Chondrocyte (in vitro differentiated cells): ENCODE data around the gene EIF2AK2. TPM values are rescaled to one million over a fixed set of nuclear protein-coding genes. Genes with fewer than 3 reads are reported as not detected.

Source experiments
- DNase-seq: peaks from one replicate; pipeline ENCODE4 v3.0.0; 2021; ENCODE audit warnings: mixed read lengths, low spot score
- H3K27ac Mint-ChIP-seq: one replicate; pipeline ENCODE4 v1.8.0; 2021; ENCODE audit warnings: mild to moderate bottlenecking, moderate library complexity, mixed read lengths; ENCODE audit not compliant: unreplicated experiment
- H3K27me3 Mint-ChIP-seq: 2 replicates; pipeline ENCODE4 v1.8.0; 2021; ENCODE audit warnings: low read depth, mixed read lengths
- H3K36me3 Mint-ChIP-seq: 2 replicates; pipeline ENCODE4 v1.8.0; 2021; ENCODE audit warnings: low read depth, mixed read lengths
- H3K4me1 Mint-ChIP-seq: 2 replicates; pipeline ENCODE4 v1.8.0; 2021; ENCODE audit warnings: low read depth, mild to moderate bottlenecking, mixed read lengths
- H3K4me3 Mint-ChIP-seq: one replicate; pipeline ENCODE4 v1.8.0; 2021; ENCODE audit warnings: mild to moderate bottlenecking, moderate library complexity, mixed read lengths; ENCODE audit not compliant: unreplicated experiment
- H3K9me3 Mint-ChIP-seq: 2 replicates; pipeline ENCODE4 v1.8.0; 2021; ENCODE audit warnings: low read depth, mixed read lengths
- CTCF ChIP-seq: fragments of 200-600 bp; sonication (generic); IDR thresholded peaks from 2 replicates; pipeline ENCODE4 v1.5.0; 2021; ENCODE audit warnings: antibody characterized with exemption, mild to moderate bottlenecking, moderate library complexity
- total RNA-seq: library from RNA; stranded (reverse); gene quantifications from 3 replicates; pipeline ENCODE4 v1.2.1, GENCODE V29; 2021

Gene EIF2AK2
- total RNA-seq, 1 donor from 2014 or later, result 46.4 TPM

- peak; percentile 53 for TF ChIP-seq CTCF
- Mint-ChIP-seq H3K9me3 (no peaks in the 10 kb centered on the region), H3K36me3 (peaks cover 36% of the 10 kb centered on the region), H3K27me3 (no peaks in the 10 kb centered on the region), H3K27ac (no peak overlapping the region), H3K4me3 (no peak overlapping the region), H3K4me1 (no peaks in the 10 kb centered on the region)
- no peak for DNase-seq
Observed at GRCh38 chr2:37142546-37142945, 14.2 kb downstream of the EIF2AK2 start.

DNA sequence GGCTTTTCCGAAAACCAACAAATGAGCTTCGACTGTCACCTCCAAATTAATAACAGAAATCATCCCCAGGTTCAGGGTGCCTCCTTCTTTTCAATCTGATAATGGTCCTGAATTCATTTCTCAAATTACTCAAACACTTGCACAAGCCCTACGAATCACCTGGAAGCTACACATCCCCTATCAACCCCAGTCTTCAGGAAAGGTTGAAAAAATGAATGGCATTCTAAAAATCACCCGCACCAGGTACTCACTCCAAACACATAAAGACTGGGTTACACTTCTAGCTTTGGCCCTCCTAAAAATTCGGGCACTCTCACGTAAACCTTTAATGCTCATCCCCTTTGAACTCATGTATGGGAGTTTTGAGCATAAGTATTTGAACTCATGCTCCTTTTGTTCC, 23.9 kb downstream of the EIF2AK2 start:
- Mint-ChIP-seq H3K27ac (no peak overlapping the region), H3K4me3 (no peak overlapping the region), H3K36me3 (peaks cover 43% of the 10 kb centered on the region), H3K9me3 (no peaks in the 10 kb centered on the region), H3K27me3 (no peaks in the 10 kb centered on the region), H3K4me1 (no peaks in the 10 kb centered on the region)
- DNase-seq, result no peak
- no peak for TF ChIP-seq CTCF

- no peak for TF ChIP-seq CTCF
- H3K9me3 Mint-ChIP-seq, result no peaks in the 10 kb centered on the region
- no peaks in the 10 kb centered on the region for H3K4me1 Mint-ChIP-seq
- H3K36me3 Mint-ChIP-seq, result peaks cover 40% of the 10 kb centered on the region
- no peak overlapping the region for H3K27ac Mint-ChIP-seq
- H3K4me3 Mint-ChIP-seq, result no peak overlapping the region
- no peak for DNase-seq
- H3K27me3 Mint-ChIP-seq, result no peaks in the 10 kb centered on the region
Observed at GRCh38 chr2:37125416-37125815, 31.4 kb downstream of the EIF2AK2 start.

- Mint-ChIP-seq H3K27me3 (no peaks in the 10 kb centered on the region), H3K4me3 (no peak overlapping the region), H3K36me3 (peaks cover 23% of the 10 kb centered on the region), H3K4me1 (no peaks in the 10 kb centered on the region), H3K27ac (no peak overlapping the region), H3K9me3 (no peaks in the 10 kb centered on the region)
- TF ChIP-seq CTCF, result no peak
- DNase-seq, result no peak
Observed at GRCh38 chr2:37119157-37119556, 37.6 kb downstream of the EIF2AK2 start.

GRCh38 chr2:37117566-37117965, 39.2 kb downstream of the EIF2AK2 start:
- no peak for TF ChIP-seq CTCF
- Mint-ChIP-seq H3K27ac (no peak overlapping the region), H3K36me3 (peaks cover 21% of the 10 kb centered on the region), H3K4me1 (no peaks in the 10 kb centered on the region), H3K4me3 (no peak overlapping the region), H3K27me3 (no peaks in the 10 kb centered on the region), H3K9me3 (no peaks in the 10 kb centered on the region)
- DNase-seq, result no peak
